Panc1 (cell line): ENCODE results near the gene GPC3.

Experiments
- CTCF ChIP-seq: fragments of 450-650 bp; IDR thresholded peaks from 2 replicates; pipeline ENCODE4 v1.5.1; 2017; ENCODE audit warnings: mild to moderate bottlenecking
- POLR2AphosphoS5 ChIP-seq: IDR thresholded peaks from 2 replicates; pipeline ENCODE4 v1.6.1; 2012; ENCODE audit warnings: mild to moderate bottlenecking, low read depth, low read length, moderate library complexity
- SIN3A ChIP-seq: IDR thresholded peaks from 2 replicates; pipeline ENCODE4 v1.6.1; 2012; ENCODE audit warnings: low read depth, mild to moderate bottlenecking, low read length, moderate library complexity, borderline replicate concordance; ENCODE audit not compliant: insufficient read depth
- TF ChIP-seq, protein P1 (sequence below), 2 experiments: IDR thresholded peaks; 2 replicates each; pipeline ENCODE4 v1.6.1; 2011 to 2012; ENCODE audit warnings: low read depth in 2 of 2, control low read depth in 1 of 2, low read length in 1 of 2, mild to moderate bottlenecking in 1 of 2, moderate library complexity in 1 of 2; ENCODE audit not compliant: insufficient read depth in 1 of 2

DNA sequence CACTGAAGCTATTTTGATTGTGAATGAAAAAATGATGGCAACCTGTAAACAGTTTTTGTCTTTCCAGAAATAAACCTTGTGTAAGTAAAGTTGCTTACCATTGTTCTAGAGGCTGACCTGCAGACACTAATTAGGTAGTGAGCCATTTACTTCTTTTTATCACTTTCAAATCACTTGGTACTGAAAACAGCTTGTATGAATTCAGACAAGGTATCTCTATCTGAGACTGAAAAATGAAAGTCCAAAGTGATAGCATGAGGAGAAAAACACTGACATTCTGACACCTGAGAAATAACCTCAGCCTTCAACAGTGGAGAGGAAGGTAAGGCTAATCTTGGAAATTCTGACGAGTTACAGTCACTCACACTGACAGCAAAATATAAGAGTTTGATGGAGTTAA lies 238.8 kb downstream of the GPC3 start:
- TF ChIP-seq CTCF (no peak), POLR2AphosphoS5 (no peak), SIN3A (no peak)
- TF ChIP-seq, protein P1, sequence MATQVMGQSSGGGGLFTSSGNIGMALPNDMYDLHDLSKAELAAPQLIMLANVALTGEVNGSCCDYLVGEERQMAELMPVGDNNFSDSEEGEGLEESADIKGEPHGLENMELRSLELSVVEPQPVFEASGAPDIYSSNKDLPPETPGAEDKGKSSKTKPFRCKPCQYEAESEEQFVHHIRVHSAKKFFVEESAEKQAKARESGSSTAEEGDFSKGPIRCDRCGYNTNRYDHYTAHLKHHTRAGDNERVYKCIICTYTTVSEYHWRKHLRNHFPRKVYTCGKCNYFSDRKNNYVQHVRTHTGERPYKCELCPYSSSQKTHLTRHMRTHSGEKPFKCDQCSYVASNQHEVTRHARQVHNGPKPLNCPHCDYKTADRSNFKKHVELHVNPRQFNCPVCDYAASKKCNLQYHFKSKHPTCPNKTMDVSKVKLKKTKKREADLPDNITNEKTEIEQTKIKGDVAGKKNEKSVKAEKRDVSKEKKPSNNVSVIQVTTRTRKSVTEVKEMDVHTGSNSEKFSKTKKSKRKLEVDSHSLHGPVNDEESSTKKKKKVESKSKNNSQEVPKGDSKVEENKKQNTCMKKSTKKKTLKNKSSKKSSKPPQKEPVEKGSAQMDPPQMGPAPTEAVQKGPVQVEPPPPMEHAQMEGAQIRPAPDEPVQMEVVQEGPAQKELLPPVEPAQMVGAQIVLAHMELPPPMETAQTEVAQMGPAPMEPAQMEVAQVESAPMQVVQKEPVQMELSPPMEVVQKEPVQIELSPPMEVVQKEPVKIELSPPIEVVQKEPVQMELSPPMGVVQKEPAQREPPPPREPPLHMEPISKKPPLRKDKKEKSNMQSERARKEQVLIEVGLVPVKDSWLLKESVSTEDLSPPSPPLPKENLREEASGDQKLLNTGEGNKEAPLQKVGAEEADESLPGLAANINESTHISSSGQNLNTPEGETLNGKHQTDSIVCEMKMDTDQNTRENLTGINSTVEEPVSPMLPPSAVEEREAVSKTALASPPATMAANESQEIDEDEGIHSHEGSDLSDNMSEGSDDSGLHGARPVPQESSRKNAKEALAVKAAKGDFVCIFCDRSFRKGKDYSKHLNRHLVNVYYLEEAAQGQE (IDR thresholded peaks at IDR 0.05; ENCODE audit: insufficient read depth in 1 of 2, low read depth in 2 of 2, low read length in 1 of 2): no peak
